GM19035 (cell line): ENCODE measurements around the gene SIM2.
"Not testable (repeated sequence)": the region's sequence is repeated elsewhere in the genome, so short reads cannot be mapped to it uniquely, and the experiment has no call there.

Experiments
- ATAC-seq: cut with Tn5 transposase; IDR thresholded peaks from one replicate; pipeline ENCODE4 v1.9.1; 2021; ENCODE audit not compliant: unreplicated experiment

Gene SIM2

GRCh38 chr21:36698981-36699545, at the start of gene SIM2:
SIM2 (plus strand) TSS chr21:36699115; CDS start chr21:36699747, 632 bp downstream.
- ATAC-seq: no peak

GRCh38 chr21:36654324-36654723, 44.6 kb upstream of the SIM2 start:
- ATAC-seq: no peak

- ATAC-seq: no peak
These were observed 44.1 kb upstream of the SIM2 start for GRCh38 chr21:36654796-36655325.

DNA sequence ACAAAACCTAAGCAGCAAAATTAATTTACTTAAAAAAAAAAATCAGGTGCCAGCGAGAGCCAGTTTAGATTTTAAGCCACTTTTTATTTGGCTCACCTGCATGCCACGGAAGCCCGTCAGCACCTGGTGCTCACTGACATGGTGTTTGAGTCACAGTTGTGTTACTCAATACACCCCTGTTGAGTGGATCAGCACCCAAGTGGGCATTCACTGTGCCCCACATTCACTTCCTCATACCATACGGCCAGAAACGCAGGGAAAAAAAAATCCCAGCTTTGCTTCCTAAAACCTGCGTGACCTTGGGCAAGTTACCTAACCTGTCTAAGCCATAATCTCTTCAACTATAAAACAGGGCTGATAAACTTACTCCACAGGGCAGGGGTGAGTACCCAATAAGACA, 42.8 kb upstream of the SIM2 start:
- no peak for ATAC-seq

GRCh38 chr21:36657290-36657689, 41.6 kb upstream of the SIM2 start:
- ATAC-seq: not testable (repeated sequence)

GRCh38 chr21:36657999-36658398, 40.9 kb upstream of the SIM2 start:
- ATAC-seq: no peak

DNA sequence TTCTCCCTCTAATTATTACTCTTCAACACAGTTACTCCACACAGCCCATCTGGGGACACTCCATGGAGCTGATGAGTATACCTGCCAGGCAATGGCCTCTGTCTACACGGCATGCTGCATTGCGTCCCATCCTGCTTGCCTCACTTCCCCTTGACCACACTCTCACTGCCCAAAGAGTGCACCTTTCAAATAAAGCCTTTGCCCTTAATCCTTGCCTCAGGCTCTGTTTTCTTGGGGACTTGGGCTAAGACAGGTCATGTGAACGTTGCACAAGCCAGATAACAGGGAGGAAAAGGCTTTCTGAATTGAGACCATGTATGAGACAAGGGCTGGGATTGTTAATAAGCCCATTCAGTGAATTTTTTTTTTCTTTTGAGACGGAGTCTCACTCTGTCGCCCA, 40.0 kb upstream of the SIM2 start:
- no peak for ATAC-seq

GRCh38 chr21:36661511-36662309, 37.2 kb upstream of the SIM2 start:
- no peak for ATAC-seq

GRCh38 chr21:36663033-36663855, 35.7 kb upstream of the SIM2 start:
- ATAC-seq: no peak

GRCh38 chr21:36664662-36664990, 34.3 kb upstream of the SIM2 start:
- no peak for ATAC-seq

GRCh38 chr21:36665806-36666205, 33.1 kb upstream of the SIM2 start:
- ATAC-seq: no peak

GRCh38 chr21:36668713-36669112, 30.2 kb upstream of the SIM2 start:
- no peak for ATAC-seq

GRCh38 chr21:36671836-36672235, 27.1 kb upstream of the SIM2 start:
- no peak for ATAC-seq

DNA sequence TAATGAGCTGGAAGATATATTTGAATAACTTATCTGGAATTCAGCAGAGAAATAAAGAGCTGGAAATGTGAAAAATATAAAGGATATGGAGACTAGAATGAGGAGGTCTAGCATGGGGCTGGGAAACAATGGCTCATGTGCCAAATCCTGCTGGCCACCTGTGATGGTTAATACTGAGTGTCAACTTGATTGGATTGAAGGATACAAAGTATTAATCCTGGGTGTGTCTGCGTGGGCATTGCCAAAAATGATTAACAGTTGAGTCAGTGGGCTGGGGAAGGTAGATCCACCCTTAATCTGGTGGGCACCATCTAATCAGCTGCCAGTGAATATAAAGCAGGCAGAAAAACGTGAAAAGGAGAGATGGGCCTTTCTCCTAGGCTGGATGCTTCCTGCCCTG, 26.6 kb upstream of the SIM2 start:
- not testable (repeated sequence) for ATAC-seq

DNA sequence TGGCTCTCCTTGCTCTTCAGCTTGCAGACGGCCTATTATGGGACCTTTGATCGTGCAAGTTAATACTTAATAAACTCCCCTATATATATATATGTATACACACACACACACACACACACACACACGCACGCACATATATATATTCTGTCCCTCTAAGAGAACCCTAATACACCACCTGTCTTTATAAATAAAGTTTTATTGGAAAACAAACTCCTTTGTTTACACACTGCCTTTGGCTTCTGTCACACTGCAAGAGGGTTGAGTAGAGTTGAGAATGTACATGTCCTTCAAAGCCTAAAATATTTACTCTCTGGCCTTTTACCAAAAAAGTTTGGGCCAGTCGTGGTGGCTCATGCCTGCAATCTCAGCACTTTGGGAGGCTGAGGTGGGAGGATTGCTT, 26.2 kb upstream of the SIM2 start:
- no peak for ATAC-seq

DNA sequence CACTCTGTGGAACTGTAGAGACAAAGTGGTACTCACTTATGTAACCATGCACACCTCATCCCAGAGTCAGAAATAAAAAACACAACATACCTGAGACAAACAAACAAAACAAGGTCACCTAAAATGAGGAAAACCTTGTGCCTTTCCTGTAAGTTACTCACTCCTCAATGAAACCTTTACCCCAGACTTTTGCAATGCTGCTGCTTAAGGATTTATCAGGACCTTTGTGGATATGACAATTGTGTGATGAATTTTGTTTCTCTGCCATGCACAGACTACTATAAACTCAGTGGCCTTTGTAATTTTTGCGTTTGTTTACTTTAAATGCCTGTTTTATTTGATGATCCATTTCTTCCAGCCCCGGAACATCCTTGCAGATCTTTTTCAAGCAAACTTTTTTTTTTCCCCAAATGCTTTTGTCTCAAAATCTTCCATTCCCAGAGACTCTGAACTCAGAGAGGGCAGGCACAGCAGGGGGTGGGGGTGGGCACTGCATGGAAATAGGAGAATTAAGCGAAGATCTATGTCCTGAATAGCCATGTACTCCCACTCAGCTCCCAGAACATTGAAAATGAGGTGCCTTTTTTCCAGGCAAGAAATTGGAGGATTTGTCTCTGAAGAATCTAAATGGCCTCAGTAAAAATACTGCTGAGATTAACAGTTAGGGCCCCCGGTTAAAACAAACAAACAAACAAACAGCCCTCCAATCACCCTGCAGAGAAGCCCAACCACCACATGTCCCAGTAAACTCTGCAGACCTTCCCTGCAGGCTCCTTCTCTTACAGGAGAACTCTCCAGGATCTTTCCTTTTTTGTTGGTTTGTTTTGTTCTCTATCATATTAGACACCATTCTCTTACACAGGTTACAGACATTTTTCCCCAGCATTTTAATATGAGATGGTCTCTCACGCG, 22.6 kb upstream of the SIM2 start:
- no peak for ATAC-seq

DNA sequence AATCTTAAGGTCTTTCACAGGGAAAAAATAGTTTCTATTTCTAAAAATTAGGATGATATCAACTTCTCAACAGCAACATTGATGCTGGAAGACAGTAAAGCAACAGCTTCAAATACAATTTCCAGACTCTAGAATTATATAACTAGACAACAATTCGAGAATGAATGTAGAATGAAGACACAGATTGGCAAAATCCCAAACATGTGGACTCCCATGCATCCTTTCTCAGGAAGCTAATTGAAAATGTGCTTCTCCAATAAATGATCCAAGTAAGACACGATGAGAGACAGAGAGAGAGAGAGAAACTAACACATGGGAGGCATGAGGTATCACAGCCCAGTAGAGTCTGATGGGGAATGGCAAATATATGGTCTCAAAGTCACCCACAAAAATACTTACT, 21.5 kb upstream of the SIM2 start:
- ATAC-seq: no peak

- no peak for ATAC-seq
These were observed 20.4 kb upstream of the SIM2 start for GRCh38 chr21:36678538-36678937.

GRCh38 chr21:36681117-36681631, 17.7 kb upstream of the SIM2 start:
- ATAC-seq: no peak

DNA sequence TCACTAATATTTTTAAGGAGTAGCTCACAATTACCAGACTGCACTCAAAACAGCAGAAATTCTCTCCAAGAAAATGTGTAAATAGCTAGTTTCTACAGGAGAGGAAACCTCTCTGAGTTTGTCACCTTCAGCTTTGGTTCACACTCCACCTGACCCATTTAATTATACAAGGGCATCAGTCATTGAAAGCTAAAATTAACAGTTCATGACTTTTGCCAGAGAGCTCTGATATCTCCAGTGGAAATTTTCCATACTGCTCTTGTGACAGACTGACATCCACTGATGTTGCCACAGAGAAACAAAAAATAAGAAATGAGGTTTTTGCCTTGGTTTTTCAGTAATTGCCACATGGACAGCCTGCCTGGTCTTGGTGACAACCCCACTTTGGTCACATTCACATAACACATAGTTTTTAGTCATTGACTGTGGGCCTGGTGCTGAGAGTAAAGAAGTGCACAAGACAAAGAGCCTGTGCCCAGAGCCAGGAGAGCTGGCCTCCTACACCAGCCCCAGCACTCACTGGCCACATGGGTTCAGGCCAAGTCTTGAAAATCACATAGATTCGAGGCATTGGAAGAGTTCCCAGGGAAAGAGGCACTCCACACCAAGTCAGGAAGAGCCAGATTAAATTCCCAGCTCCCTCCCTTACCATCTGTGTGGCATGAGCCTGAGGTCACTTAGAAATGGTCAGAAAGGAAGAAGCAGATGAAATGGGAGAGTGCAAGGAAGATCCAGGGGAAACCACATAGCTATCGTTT, 13.8 kb upstream of the SIM2 start:
- no peak for ATAC-seq
